ES-I3 (cell line): ENCODE measurements around the gene ARHGAP19.

Source experiments
- H3K36me3 ChIP-seq: 2 replicates; pipeline ENCODE4 v1.6.1; 2013; ENCODE audit warnings: mild to moderate bottlenecking, low read length, control low read depth, moderate library complexity; ENCODE audit not compliant: insufficient read depth
- H3K4me1 ChIP-seq: 2 replicates; pipeline ENCODE4 v1.6.1; 2013; ENCODE audit warnings: mild to moderate bottlenecking, control low read depth, low read length; ENCODE audit not compliant: insufficient read depth
- H3K9ac ChIP-seq: 2 replicates; pipeline ENCODE4 v1.6.1; 2013; ENCODE audit warnings: low read depth, mild to moderate bottlenecking, low read length, moderate library complexity
- H3K9me3 ChIP-seq: 2 replicates; pipeline ENCODE4 v1.6.1; 2013; ENCODE audit warnings: mild to moderate bottlenecking, low read length, moderate library complexity; ENCODE audit not compliant: control insufficient read depth, insufficient read depth

The ARHGAP19 gene

DNA sequence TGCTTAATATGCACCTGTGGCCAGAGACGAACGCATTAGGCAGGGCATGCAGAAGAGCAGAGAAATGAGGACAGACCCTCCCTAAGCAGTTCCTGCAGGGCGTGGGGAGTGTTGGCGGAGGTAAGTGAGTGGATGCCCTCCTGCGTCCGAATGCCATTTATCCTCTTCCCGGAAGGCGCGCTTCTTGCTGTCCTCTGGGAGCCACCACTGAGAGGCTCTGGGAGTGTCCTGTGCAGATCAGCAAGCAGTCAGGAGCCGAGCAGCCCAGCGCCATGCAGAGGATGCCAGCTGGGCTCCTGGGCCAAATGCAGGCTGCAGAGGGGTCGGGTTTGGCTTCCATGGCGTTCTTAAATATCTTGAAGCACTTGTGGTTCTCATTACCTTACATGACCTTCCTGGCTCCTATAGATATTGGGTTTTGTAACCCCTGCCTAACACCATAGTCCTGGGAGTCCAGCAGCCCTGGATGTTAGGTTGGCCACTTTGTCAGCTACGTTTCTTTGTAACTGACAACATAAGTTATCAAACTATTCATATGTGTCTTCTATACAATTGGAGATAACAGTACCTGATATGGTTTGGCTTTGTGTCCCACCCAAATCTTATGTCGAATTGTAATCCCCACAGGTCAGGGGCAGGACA is 76.7 kb downstream of the ARHGAP19 start:
- H3K9ac ChIP-seq = no peak overlapping the region

DNA sequence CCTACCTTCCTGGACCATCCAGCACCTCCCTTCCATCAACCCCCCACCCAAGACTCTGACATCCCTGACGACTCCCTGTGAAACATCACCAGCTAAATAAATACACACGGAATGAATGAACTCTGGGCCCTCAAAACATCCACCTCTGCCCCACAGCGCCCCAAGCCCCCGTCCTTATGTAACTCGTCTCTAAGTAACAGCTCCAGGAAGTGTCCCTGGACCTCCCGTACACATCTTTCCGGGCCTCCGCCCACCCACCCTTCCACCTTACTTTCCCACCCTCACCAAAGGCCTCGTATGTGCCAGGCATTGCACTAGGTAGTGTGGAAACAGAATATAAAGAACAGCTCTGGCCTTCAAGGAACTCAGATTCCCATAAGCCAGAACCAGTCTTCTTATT is 79.0 kb downstream of the ARHGAP19 start:
- Histone ChIP-seq H3K9ac (no peak overlapping the region), H3K9me3 (no peaks in the 10 kb centered on the region), H3K4me1 (no peaks in the 10 kb centered on the region), H3K36me3 (no peaks in the 10 kb centered on the region)

More for the DNA sequence above, 76.7 kb downstream of the ARHGAP19 start:
- no peaks in the 10 kb centered on the region for H3K36me3 ChIP-seq
- no peaks in the 10 kb centered on the region for H3K4me1 ChIP-seq
- H3K9me3 ChIP-seq = no peaks in the 10 kb centered on the region

DNA sequence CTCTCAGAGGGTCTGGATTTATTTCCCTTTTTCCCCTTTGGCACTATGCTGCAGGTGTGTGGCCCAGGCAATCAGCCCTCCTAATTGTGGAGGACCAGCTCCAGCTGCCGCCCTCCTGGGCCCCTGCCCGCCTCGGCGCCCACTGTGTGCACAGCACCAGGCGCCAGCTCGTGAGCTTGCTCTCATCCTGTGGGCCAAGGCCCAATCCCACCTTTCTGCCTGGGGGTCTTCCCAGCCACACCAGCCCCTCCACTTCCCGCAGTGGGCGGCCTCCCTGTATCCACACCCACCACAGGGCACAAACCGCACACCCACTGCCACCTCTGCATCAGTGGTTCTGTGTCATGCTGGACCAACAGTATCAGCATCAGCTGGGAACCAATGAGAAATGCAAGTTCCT is 81.2 kb downstream of the ARHGAP19 start:
- Histone ChIP-seq H3K36me3 (no peaks in the 10 kb centered on the region), H3K4me1 (no peaks in the 10 kb centered on the region), H3K9me3 (no peaks in the 10 kb centered on the region), H3K9ac (no peak overlapping the region)

DNA sequence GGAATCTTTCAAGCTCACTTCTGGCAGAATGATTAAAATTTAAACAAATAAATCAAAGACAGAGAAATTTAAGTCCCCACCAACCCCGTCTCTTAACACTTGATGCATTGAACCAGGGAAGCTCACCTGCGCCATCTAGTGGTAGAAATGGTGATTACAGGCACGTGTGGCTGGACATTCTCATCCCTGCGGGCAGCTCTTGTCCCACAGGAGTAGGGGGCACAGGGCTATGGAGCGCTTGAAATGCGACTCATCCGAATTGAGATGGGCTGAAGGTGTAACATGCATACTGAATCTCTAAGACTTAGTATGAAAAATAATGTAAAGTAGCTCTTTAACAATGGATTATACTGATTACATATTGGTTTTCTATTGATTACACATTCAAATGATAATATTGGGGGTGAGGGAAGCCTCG is 81.9 kb downstream of the ARHGAP19 start:
- Histone ChIP-seq H3K4me1 (no peaks in the 10 kb centered on the region), H3K9ac (no peak overlapping the region), H3K36me3 (no peaks in the 10 kb centered on the region), H3K9me3 (no peaks in the 10 kb centered on the region)

DNA sequence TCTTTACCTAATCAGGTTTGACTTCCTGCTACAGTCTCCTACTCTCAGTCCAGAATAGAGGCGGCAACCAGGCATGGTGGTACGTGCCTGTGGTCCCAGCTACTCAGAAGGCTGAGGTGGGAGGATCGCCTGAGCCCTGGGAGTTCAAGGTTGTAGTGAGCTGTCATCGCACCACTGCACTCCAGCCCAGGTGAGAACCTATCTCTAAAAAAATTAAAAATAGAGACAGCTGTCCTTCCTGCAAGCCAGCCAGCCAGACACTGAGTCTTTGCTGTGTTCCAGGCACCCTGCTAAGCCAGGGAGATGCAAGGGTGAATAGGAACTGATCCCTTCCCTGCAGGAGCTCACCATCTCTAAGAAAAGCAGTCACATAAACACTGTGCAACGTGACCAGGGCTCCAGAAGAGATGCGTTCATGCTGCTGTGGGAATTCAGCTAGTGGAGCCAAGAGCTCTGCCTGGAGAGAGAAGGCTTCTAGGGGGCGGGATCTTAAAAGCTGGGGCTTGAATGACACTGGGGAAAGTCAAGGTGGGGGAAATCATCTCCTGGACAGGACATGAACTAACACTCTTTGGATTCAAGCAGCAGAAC is 84.6 kb downstream of the ARHGAP19 start:
- Histone ChIP-seq H3K9me3 (no peaks in the 10 kb centered on the region), H3K36me3 (no peaks in the 10 kb centered on the region), H3K9ac (no peak overlapping the region), H3K4me1 (no peaks in the 10 kb centered on the region)

DNA sequence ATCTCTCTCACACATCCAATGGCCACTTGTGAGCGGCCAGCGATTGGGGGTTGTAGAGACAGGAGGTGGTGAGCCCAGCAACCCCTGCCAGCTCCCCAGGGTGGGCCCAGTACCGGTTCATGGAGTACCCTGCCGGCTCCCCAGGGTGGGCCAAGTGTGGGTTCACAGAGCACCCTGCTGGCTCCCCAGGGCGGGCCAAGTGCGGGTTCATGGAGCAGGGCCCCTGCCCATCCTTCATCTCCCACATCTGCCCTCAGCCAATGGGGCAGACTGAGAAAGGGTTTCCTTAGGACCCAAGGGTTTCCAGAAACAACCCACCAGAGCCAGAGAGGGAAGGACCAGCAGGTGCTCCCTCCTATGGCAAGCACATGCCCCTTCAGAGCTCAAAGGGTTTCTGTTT is 85.3 kb downstream of the ARHGAP19 start:
- Histone ChIP-seq H3K9ac (no peak overlapping the region), H3K36me3 (no peaks in the 10 kb centered on the region), H3K4me1 (no peaks in the 10 kb centered on the region), H3K9me3 (no peaks in the 10 kb centered on the region)

DNA sequence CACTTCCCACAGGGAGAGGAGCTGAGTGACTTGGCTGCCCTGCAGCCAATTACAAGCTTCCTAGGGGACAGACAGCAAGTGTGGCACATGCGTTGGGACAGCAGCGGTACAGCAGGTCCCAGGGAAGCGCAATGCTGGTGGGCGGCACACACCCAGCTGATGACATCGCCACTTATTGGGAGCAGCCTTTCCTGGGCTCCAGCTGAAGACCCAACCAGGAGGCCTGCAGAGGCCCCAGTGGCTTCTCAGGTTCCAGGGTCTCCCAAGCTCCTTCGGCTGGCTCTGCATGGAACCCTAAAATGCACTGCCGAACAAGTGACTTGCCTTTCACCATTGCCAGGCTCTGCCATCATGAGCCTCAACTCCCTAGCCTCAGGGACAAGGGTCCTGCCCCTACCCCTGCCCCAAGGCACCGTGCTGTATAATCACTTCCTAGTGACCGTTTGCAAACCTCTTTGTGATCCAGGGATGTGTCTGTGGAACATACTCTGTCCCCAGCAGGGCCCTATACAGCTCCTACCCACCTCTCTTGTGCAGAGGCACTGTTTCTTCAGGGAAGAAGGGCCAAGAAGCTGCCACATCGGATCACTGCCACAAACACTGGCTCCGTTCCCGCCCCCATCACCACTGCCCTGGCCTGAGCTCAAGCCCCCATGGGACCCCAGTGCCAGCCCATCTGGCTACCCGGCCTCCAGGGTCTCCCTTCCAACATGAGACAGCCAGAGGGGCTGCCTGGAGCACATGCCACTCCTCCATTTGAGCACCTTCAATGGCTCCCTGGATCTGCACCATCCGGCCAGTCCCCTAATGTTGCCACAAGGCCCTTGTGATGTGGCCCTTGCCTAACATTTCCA is 87.4 kb downstream of the ARHGAP19 start:
- no peaks in the 10 kb centered on the region for H3K4me1 ChIP-seq
- H3K36me3 ChIP-seq = no peaks in the 10 kb centered on the region
- no peaks in the 10 kb centered on the region for H3K9me3 ChIP-seq
- H3K9ac ChIP-seq = no peak overlapping the region

DNA sequence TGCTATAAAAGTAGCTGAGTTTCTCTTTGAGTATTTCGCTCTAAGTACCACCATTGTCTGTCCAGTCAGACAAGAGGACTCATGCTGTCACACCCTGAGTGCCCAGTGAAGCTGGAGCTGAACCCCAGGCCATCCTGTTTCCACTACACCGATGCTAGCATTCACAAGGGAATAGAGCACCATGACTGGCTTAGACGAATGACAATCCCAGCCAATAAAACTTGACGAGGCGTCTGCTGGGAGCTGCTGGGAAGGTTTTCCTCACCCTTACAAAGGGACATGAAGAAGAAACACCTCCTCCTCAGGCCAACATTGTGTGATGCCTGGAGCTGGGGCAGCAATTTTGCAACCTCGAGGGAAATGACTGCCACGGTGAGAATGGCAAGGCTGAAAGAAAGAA is 89.2 kb downstream of the ARHGAP19 start:
- H3K4me1 ChIP-seq = no peaks in the 10 kb centered on the region
- H3K36me3 ChIP-seq = no peaks in the 10 kb centered on the region
- H3K9ac ChIP-seq = no peak overlapping the region
- no peaks in the 10 kb centered on the region for H3K9me3 ChIP-seq

DNA sequence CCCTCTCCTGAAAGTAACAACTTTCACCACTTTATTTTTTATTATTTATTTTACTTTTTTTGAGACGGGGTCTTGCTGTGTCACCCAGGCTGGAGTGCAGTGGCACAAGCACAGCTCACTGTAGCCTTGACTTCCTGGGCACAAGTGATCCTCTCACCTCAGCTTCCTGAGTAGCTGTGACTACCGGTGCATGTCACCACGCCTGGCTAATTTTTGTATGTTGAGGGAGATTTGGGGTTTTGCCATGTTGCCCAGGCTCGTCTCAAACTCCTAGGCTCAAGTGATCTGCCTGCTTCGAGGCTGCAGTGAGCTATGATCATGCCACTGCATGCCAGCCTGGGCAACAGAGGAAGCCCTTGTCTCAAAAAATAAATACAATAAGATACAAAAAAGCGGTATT is 91.8 kb downstream of the ARHGAP19 start:
- Histone ChIP-seq H3K9me3 (no peaks in the 10 kb centered on the region), H3K36me3 (no peaks in the 10 kb centered on the region), H3K4me1 (peaks cover under 1% of the 10 kb centered on the region; the same call in 1 of the 2 replicates), H3K9ac (no peak overlapping the region)

DNA sequence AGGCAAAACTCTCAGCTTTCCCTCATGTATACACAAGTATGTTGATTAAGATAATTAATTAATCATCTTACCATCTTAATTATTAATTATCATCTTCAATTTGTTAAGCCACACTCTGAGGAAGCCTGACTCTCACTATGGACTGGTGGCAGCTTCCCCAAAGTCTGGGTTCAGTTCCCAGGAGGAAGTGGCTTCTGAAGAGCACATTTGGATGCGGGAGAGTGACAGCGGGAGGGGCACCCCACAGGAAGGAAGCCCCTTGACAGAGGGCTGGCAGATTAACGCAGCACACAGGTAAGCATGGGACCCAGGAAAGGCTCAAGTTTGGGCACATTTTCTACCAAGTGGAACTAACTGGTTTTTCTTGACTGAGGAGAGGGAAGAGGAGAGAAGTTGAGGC is 93.3 kb downstream of the ARHGAP19 start:
- Histone ChIP-seq H3K4me1 (peaks cover 5% of the 10 kb centered on the region; the same call in 1 of the 2 replicates), H3K9ac (no peak overlapping the region), H3K9me3 (no peaks in the 10 kb centered on the region), H3K36me3 (no peaks in the 10 kb centered on the region)

DNA sequence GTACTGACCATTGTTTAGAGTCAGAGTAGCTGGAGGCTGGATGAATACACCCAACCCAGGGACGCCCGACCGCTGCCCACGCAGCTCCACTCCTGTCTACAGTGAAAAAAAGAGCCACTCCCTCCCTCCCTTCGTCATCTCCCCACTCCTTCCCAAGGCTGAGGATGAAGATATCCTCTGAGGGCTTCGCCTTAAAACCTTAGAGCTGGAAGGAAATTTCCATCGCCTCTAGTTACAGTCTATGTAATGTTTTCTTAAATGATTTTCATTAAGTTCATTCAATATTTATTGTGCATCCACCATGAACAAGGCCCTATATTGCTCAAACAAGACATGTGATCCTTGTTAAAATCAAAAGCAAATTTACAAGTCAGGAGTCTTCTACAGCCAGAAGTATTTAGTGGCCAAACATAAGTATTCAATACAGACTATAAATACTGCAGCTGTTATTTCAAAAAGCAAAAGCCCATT is 95.4 kb downstream of the ARHGAP19 start:
- H3K4me1 ChIP-seq = peaks cover 5% of the 10 kb centered on the region; the same call in 1 of the 2 replicates
- H3K36me3 ChIP-seq = no peaks in the 10 kb centered on the region
- H3K9ac ChIP-seq = peak overlapping the region; percentile 72; the same call in 1 of the 2 replicates
- H3K9me3 ChIP-seq = no peaks in the 10 kb centered on the region

DNA sequence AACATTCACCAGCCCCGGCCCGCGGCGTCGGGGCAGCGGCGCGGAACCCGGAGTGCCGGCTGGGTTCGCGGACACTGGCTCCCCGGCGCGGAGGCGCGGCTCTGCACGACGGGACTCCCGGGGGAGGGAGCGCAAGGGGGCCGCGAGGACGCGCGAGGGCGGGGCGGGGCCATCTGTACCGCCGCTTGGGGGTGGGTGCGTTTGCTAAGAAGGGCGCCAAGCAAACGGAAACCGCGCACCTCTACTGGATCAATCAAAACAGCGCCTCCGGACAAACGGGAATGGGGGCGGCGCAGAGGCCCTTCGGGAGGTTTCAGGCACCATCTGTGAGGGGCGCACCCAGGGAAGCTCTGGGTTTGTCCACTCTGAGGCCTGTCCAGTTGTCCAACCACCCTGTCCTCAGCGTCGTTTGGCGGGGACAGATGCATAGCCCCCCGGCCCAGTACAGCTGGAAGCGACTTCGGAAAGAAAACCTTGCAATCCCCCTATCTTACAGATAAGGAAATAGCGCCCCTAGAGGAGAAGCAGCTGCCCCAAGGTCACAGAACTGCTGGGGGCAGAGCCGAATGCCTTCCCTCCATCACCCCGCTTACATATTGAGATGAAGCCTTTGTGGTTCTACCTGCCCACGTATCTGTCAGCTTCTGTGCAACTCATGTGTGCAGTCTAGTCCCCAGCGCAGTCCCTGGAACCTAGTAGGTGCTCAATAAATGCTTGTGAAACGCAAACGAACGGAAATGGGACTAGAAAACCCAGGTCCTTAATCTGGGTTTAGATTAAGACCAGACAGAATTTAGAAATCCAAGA is 96.0 kb downstream of the ARHGAP19 start:
- H3K9ac ChIP-seq = peak overlapping the region; percentile 72; the same call in 1 of the 2 replicates
- H3K4me1 ChIP-seq = peaks cover 5% of the 10 kb centered on the region; the same call in 1 of the 2 replicates
- H3K9me3 ChIP-seq = no peaks in the 10 kb centered on the region
- H3K36me3 ChIP-seq = no peaks in the 10 kb centered on the region

DNA sequence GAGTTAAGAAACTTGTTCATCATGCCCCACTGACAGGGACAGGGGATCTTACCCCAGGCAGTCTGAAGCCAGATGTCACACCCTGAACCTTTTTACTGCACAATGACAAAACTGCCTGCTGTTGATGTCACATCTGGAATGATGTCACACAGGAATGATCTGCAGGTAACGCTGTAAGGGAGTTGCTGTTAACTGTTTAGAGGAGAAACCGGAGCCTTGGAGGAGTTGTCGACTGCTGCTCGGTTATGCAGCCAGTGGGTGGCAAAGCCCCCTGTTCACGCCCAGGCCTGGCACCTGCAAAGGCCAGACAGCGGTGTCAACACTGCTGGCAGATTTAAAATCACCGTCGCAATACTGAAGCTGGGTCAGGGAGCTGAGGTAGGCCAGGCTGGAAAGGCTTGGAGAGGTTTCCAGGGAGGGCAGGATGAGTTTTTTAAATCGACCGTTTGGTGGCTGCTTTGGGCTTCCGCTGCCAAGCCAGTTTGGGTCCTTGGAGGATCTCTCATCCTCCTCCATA is 96.7 kb downstream of the ARHGAP19 start:
- H3K9me3 ChIP-seq = no peaks in the 10 kb centered on the region
- peaks cover 5% of the 10 kb centered on the region; the same call in 1 of the 2 replicates for H3K4me1 ChIP-seq
- peak overlapping the region; percentile 72; the same call in 1 of the 2 replicates for H3K9ac ChIP-seq
- H3K36me3 ChIP-seq = no peaks in the 10 kb centered on the region
